Right renal cortex interstitium (tissue), 3 donors: ENCODE measurements around the gene S1PR2. TPM values are rescaled to one million over a fixed set of nuclear protein-coding genes. Genes with fewer than 3 reads are reported as not detected.
"Not testable (repeated sequence)": the region's sequence is repeated elsewhere in the genome, so short reads cannot be mapped to it uniquely, and the experiment has no call there.

Experiments used
- DNase-seq, 3 donors: peaks; one replicate each; pipeline ENCODE4 v3.0.0-alpha.2; 2013; ENCODE audit warnings: low read depth in 3 of 3, low spot score in 2 of 3
- polyA plus RNA-seq, 3 donors: library from polyadenylated mRNA; unstranded; fragments of 120-200 nt; gene quantifications; one replicate each; pipeline ENCODE4 v1.2.1, GENCODE V29; 2013; ENCODE audit not compliant: insufficient read length in 3 of 3

Gene S1PR2
- polyA plus RNA-seq, 3 donors: 9.6 to 10.8 (median 10.2) TPM

- no peak for DNase-seq
Measured at GRCh38 chr19:10255358-10255757, 24.2 kb upstream of the S1PR2 start.

- DNase-seq: no peak
Measured at GRCh38 chr19:10254244-10254643, 23.1 kb upstream of the S1PR2 start.

DNA sequence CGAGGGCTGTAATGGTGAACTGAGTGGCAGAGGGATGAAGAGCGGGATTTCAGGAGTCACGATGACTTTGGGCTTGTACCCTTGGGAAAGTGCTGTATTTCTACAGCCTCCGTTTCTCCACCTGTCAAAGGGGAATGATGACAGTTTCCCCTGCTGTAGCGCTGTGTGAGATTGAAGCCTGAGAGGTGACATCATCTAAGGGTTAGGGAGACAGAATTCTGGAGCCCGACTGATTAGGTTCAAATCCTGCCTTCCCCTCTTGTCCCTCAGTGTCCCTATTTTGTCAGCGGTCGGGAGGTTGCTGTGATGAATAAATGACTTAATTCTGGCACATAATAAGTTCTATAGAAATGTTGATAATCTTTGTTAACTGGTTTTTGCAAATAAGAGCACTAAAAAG, 21.6 kb upstream of the S1PR2 start:
- no peak for DNase-seq

GRCh38 chr19:10251792-10252694, 20.9 kb upstream of the S1PR2 start, which contains the start of gene MRPL4:
MRPL4 (plus strand) TSS chr19:10252214; CDS start chr19:10252254, 40 bp downstream.
- DNase-seq: peak; percentile 95 to 97 (median 95)

GRCh38 chr19:10246511-10246910, 15.4 kb upstream of the S1PR2 start:
- DNase-seq: no peak

DNA sequence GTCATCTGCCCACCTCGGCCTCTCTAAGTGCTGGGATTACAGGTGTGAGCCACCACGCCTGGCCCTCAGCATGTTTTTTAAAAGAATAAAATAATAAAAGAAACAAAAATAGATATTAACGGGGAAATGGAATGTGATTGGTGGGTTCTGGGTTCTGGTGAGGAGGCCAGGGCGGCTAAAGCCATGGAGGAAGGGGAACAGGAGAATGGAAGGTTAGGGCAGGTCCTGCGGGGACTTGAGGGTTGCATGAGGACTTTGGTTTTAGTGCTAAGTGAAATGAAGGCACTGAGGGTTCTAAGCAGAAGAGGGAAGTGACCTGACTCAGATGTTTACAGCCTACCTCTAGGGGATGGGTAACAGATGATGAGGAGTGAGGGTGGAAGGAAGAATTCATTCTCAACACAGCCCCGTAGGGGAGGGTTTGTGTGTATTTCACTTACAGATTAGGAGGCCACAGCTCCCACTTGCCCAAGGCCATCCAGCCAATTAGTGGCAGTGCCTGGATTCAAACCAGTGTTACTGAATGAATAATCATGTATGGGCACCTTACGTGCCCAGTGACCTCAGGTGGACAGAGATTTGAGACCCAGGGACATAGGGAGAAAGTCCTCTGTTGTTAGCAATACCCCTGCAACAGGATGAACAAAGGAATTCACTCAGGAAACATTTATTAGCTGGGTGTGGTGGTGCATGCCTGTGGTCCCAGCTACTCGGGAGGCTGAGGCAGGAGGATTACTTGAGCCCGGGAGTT, 14.2 kb upstream of the S1PR2 start:
- no peak for DNase-seq

DNA sequence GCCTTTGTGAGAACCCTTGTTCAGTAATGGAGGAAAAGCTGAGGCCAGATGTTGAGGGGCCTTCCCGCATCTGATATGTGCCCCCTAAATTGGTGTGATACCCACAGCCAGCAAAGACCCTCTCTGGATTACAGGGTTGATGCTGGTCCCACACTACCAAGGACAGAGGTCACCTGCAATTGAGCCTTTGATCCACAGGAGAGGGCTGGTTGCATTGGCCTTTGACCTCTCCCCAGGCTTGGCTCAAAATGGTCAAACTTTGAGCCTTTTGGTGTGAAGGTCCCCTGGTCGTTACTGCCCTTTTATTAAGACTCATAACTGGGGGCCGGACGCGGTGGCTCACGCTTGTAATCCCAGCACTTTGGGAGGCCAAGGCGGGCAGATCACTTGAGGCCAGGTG, 12.5 kb upstream of the S1PR2 start:
- no peak for DNase-seq

GRCh38 chr19:10241826-10242449, 10.8 kb upstream of the S1PR2 start:
- not testable (repeated sequence) for DNase-seq

GRCh38 chr19:10238172-10238783, 7.1 kb upstream of the S1PR2 start:
- DNase-seq: peak in 1 of 3 donors; percentile 33

DNA sequence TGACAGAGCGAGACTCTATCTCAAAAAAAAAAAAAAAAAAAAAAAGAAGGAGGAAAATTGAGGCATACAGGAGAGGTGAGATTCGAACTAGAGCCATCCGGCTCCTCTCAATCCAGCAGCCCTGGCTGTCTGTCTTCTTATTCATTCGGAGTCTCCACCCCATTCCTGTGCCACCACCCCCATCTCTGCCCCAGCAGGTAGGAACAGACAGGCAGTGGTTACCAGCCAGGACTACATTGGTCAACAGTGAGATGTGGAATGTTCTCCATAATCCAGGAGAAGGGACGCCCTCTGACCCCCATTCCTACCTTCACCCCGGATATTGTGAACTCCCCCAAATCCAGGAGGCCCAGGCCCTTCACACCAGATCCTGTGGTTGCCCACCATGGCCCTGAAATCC, 6.6 kb upstream of the S1PR2 start:
- no peak for DNase-seq

DNA sequence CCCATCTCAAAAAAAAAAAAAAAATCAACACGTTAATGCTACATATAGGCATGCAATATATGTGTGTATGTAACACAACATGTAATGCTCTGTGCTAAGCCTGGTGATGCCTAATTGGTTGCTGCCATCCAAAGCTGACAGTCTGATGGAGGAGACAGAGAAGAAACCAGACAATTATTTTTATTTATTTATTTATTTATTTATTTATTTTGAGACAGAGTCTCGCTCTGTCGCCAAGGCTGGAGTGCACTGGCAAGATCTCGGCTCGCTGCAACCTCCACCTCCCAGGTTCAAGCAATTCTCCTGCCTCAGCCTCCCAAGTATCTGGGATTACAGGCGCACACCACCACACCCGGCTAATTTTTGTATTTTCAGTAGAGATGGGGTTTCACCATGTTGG, 4.3 kb upstream of the S1PR2 start:
- DNase-seq: not testable (repeated sequence)

DNA sequence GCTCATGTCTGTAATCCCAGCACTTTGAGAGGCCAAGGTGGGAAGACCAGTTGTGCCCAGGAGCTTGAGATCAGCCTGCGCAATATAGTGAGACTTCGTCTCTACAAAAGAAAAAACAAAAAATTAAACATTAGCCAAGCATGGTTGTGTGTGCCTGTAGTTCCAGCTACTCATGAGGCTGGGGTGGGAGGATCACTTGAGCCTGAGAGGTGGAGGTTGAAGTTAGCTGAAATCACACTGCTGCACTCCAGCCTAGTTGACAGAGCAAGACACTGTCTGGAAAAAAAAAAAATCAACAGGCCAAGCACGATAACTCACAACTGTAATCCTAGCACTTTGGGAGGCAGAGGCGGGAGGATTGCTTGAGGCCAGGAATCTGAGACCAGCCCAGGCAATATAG, 3.9 kb upstream of the S1PR2 start:
- DNase-seq: no peak

DNA sequence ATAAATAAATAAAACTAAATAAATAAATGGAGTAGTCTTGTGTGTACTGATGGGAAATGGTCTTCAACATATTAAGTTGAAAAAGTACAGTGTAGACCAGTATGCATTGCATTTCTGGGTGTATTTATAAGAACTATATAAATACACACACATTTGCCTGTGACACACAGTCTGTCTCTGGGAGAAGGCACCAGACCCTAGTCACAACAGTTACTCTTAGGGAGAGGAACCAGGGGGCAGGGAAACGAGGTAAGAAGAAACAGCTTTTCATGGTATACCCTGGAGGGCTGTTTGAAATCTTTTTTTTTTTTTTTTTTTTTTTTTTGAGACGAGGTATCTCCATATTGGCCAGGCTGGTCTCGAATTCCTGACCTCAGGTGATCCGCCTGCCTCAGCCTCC, 2.8 kb upstream of the S1PR2 start:
- DNase-seq: no peak

DNA sequence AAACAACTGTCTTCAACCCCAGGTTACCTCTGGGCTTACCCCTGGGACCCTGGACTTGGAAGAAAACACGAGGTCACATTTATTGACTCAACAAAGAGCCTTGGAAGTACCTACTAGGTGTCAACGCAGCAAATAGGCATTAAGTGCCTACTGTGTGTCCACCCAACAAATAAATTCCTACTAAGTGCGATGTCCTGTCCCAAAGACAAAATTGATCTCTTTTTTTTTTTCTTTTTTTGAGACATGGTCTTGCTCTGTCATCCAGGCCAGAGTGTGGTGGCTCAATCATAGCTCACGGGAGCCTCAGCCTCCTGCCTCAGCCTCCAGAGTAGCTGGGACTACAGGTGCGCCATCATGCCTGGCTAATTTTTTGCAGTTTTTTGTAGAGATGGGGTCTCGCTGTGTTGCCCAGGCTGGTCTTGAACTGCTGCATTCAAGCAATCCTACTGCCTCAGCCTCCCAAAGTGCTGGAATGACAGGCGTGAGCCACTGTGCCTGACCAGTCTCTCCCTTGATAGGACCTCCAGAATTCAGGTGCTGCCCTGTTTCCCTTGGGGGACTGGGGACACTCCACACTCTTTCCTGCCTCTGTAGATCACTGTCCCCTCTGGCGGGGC, 589 bp upstream of the S1PR2 start:
- no peak for DNase-seq

- peak in 1 of 3 donors; percentile 36 for DNase-seq
Measured at GRCh38 chr19:10230173-10230860, 814 bp downstream of the S1PR2 start.

- DNase-seq: no peak
Measured at GRCh38 chr19:10228920-10229319, 2.2 kb downstream of the S1PR2 start.

GRCh38 chr19:10228393-10228792, 2.7 kb downstream of the S1PR2 start:
- DNase-seq: no peak

- DNase-seq: peak in 2 of 3 donors; percentile 56
Measured at GRCh38 chr19:10227026-10227971, 3.8 kb downstream of the S1PR2 start.
